ENCODE data around the gene COL5A1.
A peak's percentile ranks its signal among the peaks of the same experiment; 100 is the strongest.
"Not testable (repeated sequence)": the region's sequence is repeated elsewhere in the genome, so short reads cannot be mapped to it uniquely, and the experiment has no call there.

The COL5A1 gene

GRCh38 chr9:134838651-134839454, 197.2 kb downstream of the COL5A1 start:
- DNase-seq (ENCODE audit: low spot score) = no peak

GRCh38 chr9:134839455-134840125, 198.0 kb downstream of the COL5A1 start:
- no peak for DNase-seq (ENCODE audit: low spot score)

GRCh38 chr9:134840511-134840910, 198.9 kb downstream of the COL5A1 start:
- no peak for DNase-seq (ENCODE audit: low spot score)

- no peak for DNase-seq (ENCODE audit: low spot score)
Measured at GRCh38 chr9:134841180-134841904, 199.7 kb downstream of the COL5A1 start.

DNA sequence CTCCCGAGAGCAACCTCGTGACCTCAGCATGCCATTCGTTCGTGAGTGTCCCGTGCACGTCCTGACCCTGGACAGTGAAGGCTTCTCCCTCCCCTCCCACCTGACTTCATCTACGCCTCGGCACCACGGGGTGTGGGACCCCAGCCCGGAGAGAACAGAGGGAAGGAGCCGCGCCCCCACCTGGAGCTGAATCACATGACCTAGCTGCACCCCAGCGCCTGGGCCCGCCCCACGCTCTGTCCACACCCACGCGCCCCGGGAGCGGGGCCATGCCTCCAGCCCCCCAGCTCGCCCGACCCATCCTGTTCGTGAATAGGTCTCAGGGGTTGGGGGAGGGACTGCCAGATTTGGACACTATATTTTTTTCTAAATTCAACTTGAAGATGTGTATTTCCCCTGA, 200.7 kb downstream of the COL5A1 start:
- no peak for DNase-seq (ENCODE audit: low spot score)

DNA sequence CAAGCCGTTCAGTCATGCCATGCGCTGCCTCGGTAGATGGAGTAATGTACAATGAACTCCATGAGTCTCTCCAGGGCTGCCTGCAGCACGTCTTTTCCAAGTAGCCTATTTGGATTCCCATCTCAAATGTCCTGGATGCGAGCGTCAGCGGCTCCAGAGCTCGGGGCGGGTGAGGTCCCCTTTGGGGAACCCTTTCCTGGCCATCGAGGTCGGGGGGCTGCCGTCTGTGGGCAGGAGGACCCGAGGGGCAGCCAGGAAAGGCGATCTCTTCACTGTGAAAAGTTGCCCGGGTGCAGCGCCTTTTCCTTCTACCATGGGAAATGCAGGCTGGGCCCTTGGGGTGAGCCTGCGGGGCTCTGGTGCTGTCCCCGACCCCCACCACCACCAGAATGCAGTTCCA, 202.1 kb downstream of the COL5A1 start:
- no peak for DNase-seq (ENCODE audit: low spot score)

DNA sequence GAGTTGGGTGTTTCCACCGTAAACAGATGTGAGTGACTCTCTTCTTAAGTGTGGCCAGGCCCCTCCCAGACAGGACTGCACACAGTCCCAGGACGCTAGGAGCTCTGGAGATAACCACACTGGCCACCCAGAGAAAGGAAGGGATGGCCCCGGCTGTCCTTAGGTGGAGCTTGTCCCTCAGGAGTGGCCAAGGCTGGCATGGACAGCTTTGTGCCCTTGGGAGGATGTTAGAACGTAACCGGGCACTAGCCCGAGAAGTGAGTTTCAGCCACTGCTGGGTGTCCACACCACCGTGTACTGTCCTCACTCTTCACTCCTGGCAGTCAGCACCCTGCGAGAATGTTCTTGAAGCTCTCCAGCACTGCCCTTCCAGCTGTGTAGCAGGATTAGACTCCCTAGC, 203.2 kb downstream of the COL5A1 start:
- no peak for DNase-seq (ENCODE audit: low spot score)

DNA sequence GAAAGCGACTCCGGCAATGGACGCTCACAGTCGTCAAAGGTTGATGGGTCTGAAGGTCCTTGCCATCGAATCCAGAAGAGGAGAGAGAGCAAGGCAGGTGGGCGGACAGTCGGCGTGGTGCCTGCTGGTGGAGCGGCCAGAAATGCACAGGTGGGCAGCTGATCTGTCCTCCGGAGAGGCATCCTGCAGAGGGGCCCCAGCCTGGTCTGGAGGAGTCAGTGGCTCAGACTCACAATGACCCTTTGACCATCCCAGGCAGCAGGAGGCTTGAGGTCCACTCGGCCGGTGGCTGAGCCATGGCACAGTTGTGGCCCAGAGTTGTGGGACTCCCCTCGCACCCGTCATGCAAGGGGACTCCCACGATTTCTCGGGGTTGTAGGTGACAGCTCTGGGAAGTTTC, 204.6 kb downstream of the COL5A1 start:
- no peak for DNase-seq (ENCODE audit: low spot score)

DNA sequence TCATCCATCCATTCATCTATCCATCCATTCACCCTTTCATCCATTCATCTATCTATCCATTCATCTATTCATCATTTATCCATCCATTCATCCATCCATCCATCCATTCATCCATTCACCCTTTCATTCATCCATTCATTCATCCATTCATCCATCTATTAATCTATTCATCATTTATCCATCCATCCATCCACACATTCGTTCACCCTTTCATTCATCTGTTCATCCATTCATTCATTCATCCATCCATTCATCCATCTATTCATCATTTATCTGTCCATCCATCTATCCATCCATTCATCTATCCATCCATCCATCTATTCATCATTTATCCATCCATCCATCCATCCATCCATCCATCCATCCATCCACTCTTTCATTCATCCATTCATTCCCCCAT, 205.1 kb downstream of the COL5A1 start:
- no peak for DNase-seq (ENCODE audit: low spot score)

DNA sequence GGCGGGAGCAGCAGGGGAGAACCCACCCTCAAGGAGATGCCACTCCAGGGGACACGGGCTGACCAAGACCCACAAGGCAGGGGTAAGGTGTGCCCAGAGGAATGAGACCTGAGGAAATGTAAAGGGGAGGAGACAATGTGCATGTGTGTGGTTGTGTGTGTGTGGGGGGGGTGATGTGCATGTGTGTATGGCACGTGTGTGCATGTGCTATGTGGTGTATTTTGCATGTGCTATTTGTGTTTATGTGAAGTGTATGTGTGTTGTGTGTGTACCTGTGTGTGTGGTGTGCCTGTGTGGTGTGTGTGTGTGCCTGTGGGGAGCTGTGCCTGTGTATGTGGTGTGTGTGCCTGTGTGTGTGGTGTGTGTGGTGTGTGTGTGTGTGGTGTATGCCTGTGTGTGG, 205.5 kb downstream of the COL5A1 start:
- DNase-seq (ENCODE audit: low spot score) = no peak

GRCh38 chr9:134847752-134848432, 206.3 kb downstream of the COL5A1 start:
- no peak for DNase-seq (ENCODE audit: low spot score)

DNA sequence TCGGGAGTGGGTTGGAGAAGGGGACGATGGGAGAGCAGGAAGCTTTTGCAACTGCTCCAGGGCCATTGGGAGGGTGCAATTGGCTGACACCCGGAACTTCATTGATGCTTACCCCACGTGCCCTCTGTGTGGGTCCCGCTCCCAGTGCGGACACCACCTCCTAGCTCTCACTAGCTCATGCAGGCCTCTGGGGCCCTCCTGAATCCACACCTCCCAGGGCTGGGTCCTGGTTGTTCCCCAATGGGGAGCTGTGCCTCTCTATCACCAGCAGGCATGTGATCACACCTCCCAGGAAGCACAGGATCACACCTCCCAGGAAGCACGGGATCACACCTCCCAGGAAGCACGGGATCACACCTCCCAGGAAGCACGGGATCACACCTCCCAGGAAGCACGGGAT, 206.9 kb downstream of the COL5A1 start:
- DNase-seq (ENCODE audit: low spot score) = no peak

- DNase-seq (ENCODE audit: low spot score) = no peak
Measured at GRCh38 chr9:134850611-134851010, 209.0 kb downstream of the COL5A1 start.

DNA sequence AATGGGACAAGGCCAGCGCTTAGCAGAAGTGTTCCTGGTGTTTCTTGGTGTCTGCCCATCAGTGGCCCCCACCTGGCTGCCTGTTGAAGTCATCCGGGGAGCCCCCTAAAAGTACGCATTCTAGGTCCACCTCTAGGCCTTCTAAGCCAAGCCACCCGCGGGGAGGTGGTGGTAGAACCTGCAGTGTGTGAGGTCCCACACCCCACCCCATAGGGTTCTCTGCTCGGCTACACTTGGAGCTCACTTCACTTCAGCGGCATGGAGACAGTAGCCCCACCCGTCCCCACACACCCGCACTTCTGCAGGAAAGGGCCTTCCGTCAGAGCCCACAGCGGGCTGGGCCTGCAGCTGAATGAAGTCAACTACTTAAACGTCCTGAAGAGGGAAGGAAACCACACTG, 209.4 kb downstream of the COL5A1 start:
- DNase-seq (ENCODE audit: low spot score) = no peak

- peak; percentile 64 for DNase-seq (ENCODE audit: low spot score)
Measured at GRCh38 chr9:134852906-134853654, 211.5 kb downstream of the COL5A1 start.

- DNase-seq (ENCODE audit: low spot score) = no peak
Measured at GRCh38 chr9:134853893-134854292, 212.3 kb downstream of the COL5A1 start.

DNA sequence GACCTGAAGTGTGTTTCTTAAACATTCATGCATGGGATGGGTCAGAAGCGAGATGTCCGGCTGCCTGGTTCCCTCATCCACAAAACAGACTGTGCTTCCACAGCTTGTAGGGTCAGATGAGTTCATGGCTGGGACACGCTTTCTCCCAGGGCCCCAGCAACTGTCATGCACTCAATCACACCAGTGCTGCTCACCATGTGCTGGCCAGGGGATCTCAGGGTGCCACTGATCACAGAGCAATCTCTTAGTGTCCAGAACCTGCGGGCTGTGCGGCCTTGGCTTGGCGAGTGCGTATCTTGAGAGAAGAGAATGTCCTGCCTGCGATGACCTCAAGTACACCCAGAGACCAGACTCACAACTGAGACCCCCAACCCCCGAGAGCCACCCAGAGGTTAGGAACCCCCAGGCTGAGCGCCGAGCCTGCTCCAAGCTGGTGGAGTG, 213.0 kb downstream of the COL5A1 start:
- DNase-seq (ENCODE audit: low spot score) = no peak

GRCh38 chr9:134855231-134855899, 213.8 kb downstream of the COL5A1 start:
- no peak for DNase-seq (ENCODE audit: low spot score)

DNA sequence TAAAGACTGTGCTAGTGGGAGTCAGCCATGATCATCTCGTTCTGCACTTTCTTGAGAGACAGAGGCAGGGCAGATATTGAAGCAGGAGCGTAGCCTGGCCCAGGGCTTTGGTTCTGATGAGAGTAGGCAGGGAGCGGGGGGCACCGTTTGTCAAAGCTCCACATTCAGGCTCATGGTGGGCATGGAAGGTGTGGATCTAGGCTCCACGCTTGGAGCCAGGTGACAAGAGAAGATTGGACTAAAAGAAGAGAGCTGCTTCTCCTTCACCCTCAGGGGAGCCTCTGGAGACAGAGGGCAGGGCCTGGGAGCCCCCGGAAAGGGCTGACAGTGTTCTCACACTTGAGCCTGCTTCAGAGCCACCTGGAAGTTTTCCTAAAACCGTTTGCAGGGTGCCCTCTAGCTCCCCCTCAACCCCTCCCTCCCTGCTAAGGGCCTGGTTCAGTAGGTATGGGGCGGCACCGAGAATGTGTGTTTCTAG, 214.3 kb downstream of the COL5A1 start:
- DNase-seq (ENCODE audit: low spot score) = no peak

DNA sequence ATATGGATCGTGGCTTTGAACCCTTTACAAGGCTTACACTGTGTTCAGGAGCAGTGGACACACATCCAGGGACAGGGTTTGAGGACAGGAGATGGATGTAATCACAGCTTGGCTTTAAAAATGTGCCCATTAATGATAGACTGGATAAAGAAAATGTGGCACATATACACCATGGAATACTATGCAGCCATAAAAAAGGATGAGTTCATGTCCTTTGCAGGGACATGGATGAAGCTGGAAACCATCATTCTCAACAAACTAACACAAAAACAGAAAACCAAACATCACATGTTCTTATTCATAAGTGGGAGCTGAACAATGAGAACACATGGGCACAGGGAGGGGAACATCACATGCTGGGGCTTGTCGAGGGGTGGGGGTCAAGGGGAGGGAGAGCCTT, 215.8 kb downstream of the COL5A1 start:
- not testable (repeated sequence) for DNase-seq (ENCODE audit: low spot score)

Measured in COLO829 (cell line).